ENCODE results near the gene TOLLIP. TPM values are rescaled to one million over a fixed set of nuclear protein-coding genes. Genes with fewer than 3 reads are reported as not detected.

The TOLLIP gene
- total RNA-seq, 1 experiment from 2014 or later: 32.3 TPM

- Histone ChIP-seq H2BK5ac (ENCODE audit: insufficient read length, low read length) (no peak overlapping the region), H4K20me1 (ENCODE audit: control insufficient read depth, insufficient read depth, insufficient read length) (no peaks in the 10 kb centered on the region), H3K9ac (ENCODE audit: extremely low read depth, insufficient read length, low read length) (no peak overlapping the region), H3K18ac (ENCODE audit: insufficient read length, low read depth, low read length) (no peak overlapping the region), H4K91ac (ENCODE audit: insufficient read length, low read depth, low read length) (no peak overlapping the region), H2AFZ (ENCODE audit: low read length) (no peak overlapping the region), H4K5ac (ENCODE audit: insufficient read length, low read depth, low read length) (no peak overlapping the region), H3K9me3 (ENCODE audit: control insufficient read depth, low read depth, low read length) (no peaks in the 10 kb centered on the region), H3T11ph (ENCODE audit: low read length) (no peak overlapping the region), H2BK20ac (ENCODE audit: low read depth, low read length, poor library complexity, severe bottlenecking) (no peak overlapping the region), H3K4ac (ENCODE audit: low read depth, low read length) (no peak overlapping the region), H3K14ac (ENCODE audit: insufficient read depth, low read length) (no peak overlapping the region; the same call in 1 of the 2 replicates), H4K8ac (replicated peaks; ENCODE audit: insufficient read length, low read depth, low read length) (no peak overlapping the region), H3K27ac (ENCODE audit: insufficient read length, low read depth, low read length) (no peak overlapping the region), H3K4me1 (ENCODE audit: insufficient read depth, low read length) (no peaks in the 10 kb centered on the region), H3K23me2 (ENCODE audit: insufficient read length, low read depth, low read length, poor library complexity, severe bottlenecking) (no peaks in the 10 kb centered on the region), H2BK120ac (ENCODE audit: low read depth, low read length, poor library complexity, severe bottlenecking) (no peak overlapping the region), H3K27me3 (ENCODE audit: insufficient read depth, low read length) (no peaks in the 10 kb centered on the region), H3K56ac (ENCODE audit: insufficient read length, low read depth, low read length) (no peak overlapping the region), H3K23ac (ENCODE audit: insufficient read length, low read depth, low read length) (no peak overlapping the region), H3K79me1 (ENCODE audit: insufficient read depth, low read depth, low read length, poor library complexity, severe bottlenecking) (no peaks in the 10 kb centered on the region), H2BK12ac (ENCODE audit: insufficient read length, low read depth, low read length) (no peak overlapping the region), H2BK15ac (ENCODE audit: low read depth, low read length) (no peak overlapping the region), H3K4me2 (ENCODE audit: insufficient read depth, insufficient read length, low read length) (no peak overlapping the region), H2AK5ac (ENCODE audit: insufficient read length, low read length) (no peak overlapping the region), H3K79me2 (ENCODE audit: insufficient read depth, low read length) (no peaks in the 10 kb centered on the region)
- Mint-ChIP-seq H3K27ac (no peak overlapping the region; a peak in 1 of 7 replicates), H3K36me3 (ENCODE audit: insufficient read depth in 1 of 3, low read depth in 3 of 3) (peaks cover 18 to 52% (median 42%) of the 10 kb centered on the region in 3 experiments; a peak in 6 of 7 replicates), H3K4me1 (no peaks in the 10 kb centered on the region), H3K9me3 (peaks cover 0 to 5% of the 10 kb centered on the region in 2 experiments; a peak in 1 of 5 replicates), H3K27me3 (ENCODE audit: low read depth) (no peaks in the 10 kb centered on the region), H3K4me3 (no peak overlapping the region)
- no CpG with 5 or more reads among the region's 33 CpGs for WGBS (ENCODE audit: extremely low coverage, insufficient read length, low lambda C conversion rate)
- no peak for TF ChIP-seq CTCF (conservative IDR thresholded peaks at IDR 0.05)
- DNase-seq: no peak
Observed at GRCh38 chr11:1289211-1289935, 20.1 kb downstream of the TOLLIP start.

Measured in H9 (cell line).